ENCODE measurements around the gene PTGES3. TPM values are rescaled to one million over a fixed set of nuclear protein-coding genes. Genes with fewer than 3 reads are reported as not detected.

Gene PTGES3
- total RNA-seq, 4 donors from 2014 or later: 73.5 to 115 (median 104) TPM

GRCh38 chr12:56718636-56719035 lies 30.6 kb upstream of the PTGES3 start:
- Histone ChIP-seq H3K27ac (peak overlapping the region in 1 of 4 donors; percentile 4), H3K4me3 (no peak overlapping the region), H3K27me3 (no peaks in the 10 kb centered on the region), H3K9me3 (no peaks in the 10 kb centered on the region), H3K36me3 (peaks cover 4 to 75% of the 10 kb centered on the region in 2 donors), H3K4me1 (peaks cover 5 to 84% (median 46%) of the 10 kb centered on the region in 3 donors)
- WGBS, 2 donors (ENCODE audit: low coverage in 1 of 2): 40 to 43% methylated on average over 1 to 3 of the region's 4 CpGs
- ATAC-seq: no peak
- TF ChIP-seq CTCF (IDR thresholded peaks at IDR 0.05) (no peak), EP300 (IDR thresholded peaks at IDR 0.05) (no peak), POLR2AphosphoS5 (IDR thresholded peaks at IDR 0.05) (no peak), POLR2A (IDR thresholded peaks at IDR 0.05) (no peak)

- H3K36me3 ChIP-seq: peaks cover 5 to 80% of the 10 kb centered on the region in 2 donors
- no peaks in the 10 kb centered on the region for H3K9me3 ChIP-seq
- no CpG with 5 or more reads among the region's 1 CpG for WGBS, 2 donors (ENCODE audit: low coverage in 1 of 2)
- H3K4me3 ChIP-seq: no peak overlapping the region
- ATAC-seq: no peak
- peak overlapping the region in 1 of 4 donors; percentile 4 for H3K27ac ChIP-seq
- H3K27me3 ChIP-seq: no peaks in the 10 kb centered on the region
- TF ChIP-seq POLR2AphosphoS5 (IDR thresholded peaks at IDR 0.05) (no peak), CTCF (IDR thresholded peaks at IDR 0.05) (no peak), EP300 (IDR thresholded peaks at IDR 0.05) (no peak), POLR2A (IDR thresholded peaks at IDR 0.05) (no peak)
- peaks cover 5 to 80% (median 42%) of the 10 kb centered on the region in 3 donors for H3K4me1 ChIP-seq
Measured at GRCh38 chr12:56718149-56718548, 30.1 kb upstream of the PTGES3 start.

- Histone ChIP-seq H3K9me3 (no peaks in the 10 kb centered on the region), H3K4me3 (no peak overlapping the region), H3K27me3 (no peaks in the 10 kb centered on the region), H3K27ac (peak overlapping the region in 2 of 4 donors; percentile 9 to 30), H3K4me1 (peaks cover 2 to 70% (median 38%) of the 10 kb centered on the region in 3 donors), H3K36me3 (peaks cover 10 to 90% of the 10 kb centered on the region in 2 donors)
- 88% methylated on average over 2 of the region's 4 CpGs; no CpG with 5 or more reads in 1 of the 2 donors for WGBS, 2 donors (ENCODE audit: low coverage in 1 of 2)
- no peak for TF ChIP-seq POLR2AphosphoS5 (IDR thresholded peaks at IDR 0.05)
- TF ChIP-seq POLR2A (IDR thresholded peaks at IDR 0.05): no peak
- no peak for TF ChIP-seq EP300 (IDR thresholded peaks at IDR 0.05)
- ATAC-seq: no peak
Measured at GRCh38 chr12:56716933-56717880, 29.1 kb upstream of the PTGES3 start.

- H3K27ac ChIP-seq: peak overlapping the region in 2 of 4 donors; percentile 9 to 30
- H3K4me3 ChIP-seq: no peak overlapping the region
- H3K36me3 ChIP-seq: peaks cover 10 to 93% of the 10 kb centered on the region in 2 donors
- no peaks in the 10 kb centered on the region for H3K9me3 ChIP-seq
- no peaks in the 10 kb centered on the region for H3K27me3 ChIP-seq
- peaks cover 0 to 63% (median 32%) of the 10 kb centered on the region in 3 donors for H3K4me1 ChIP-seq
- ATAC-seq: no peak
- no CpG with 5 or more reads among the region's 1 CpG for WGBS, 2 donors (ENCODE audit: low coverage in 1 of 2)
- TF ChIP-seq POLR2A (IDR thresholded peaks at IDR 0.05): no peak
- TF ChIP-seq CTCF (IDR thresholded peaks at IDR 0.05): no peak
- TF ChIP-seq POLR2AphosphoS5 (IDR thresholded peaks at IDR 0.05): no peak
- no peak for TF ChIP-seq EP300 (IDR thresholded peaks at IDR 0.05)
Measured at GRCh38 chr12:56716458-56716857, 28.4 kb upstream of the PTGES3 start.

- Histone ChIP-seq H3K27me3 (no peaks in the 10 kb centered on the region), H3K9me3 (no peaks in the 10 kb centered on the region), H3K27ac (no peak overlapping the region), H3K4me3 (no peak overlapping the region), H3K4me1 (peaks cover 0 to 56% (median 25%) of the 10 kb centered on the region in 3 donors), H3K36me3 (peaks cover 10 to 93% of the 10 kb centered on the region in 2 donors)
- no peak for TF ChIP-seq POLR2A (IDR thresholded peaks at IDR 0.05)
- TF ChIP-seq POLR2AphosphoS5 (IDR thresholded peaks at IDR 0.05): no peak
- TF ChIP-seq CTCF (IDR thresholded peaks at IDR 0.05): no peak
- no peak for TF ChIP-seq EP300 (IDR thresholded peaks at IDR 0.05)
- 69 to 80% methylated on average over 8 of the region's 8 CpGs for WGBS, 2 donors (ENCODE audit: low coverage in 1 of 2)
- no peak for ATAC-seq
Measured at GRCh38 chr12:56715798-56716197, 27.7 kb upstream of the PTGES3 start.
